Parathyroid adenoma (tissue), 2 donors: Measurements from ENCODE around the gene RGSL1.

ENCODE experiments used
- H2AFZ ChIP-seq: fragments of 300-600 bp; sonication (generic); one replicate; pipeline ENCODE4 v1.7.0; 2017; ENCODE audit warnings: antibody characterized with exemption, mild to moderate bottlenecking
- H3K27ac ChIP-seq: fragments of 300-600 bp; sonication (generic); one replicate; pipeline ENCODE4 v1.7.0; 2017
- H3K27me3 ChIP-seq: fragments of 300-600 bp; sonication (generic); one replicate; pipeline ENCODE4 v1.7.0; 2017; ENCODE audit warnings: low read length; ENCODE audit not compliant: control insufficient read depth, insufficient read depth
- H3K36me3 ChIP-seq: fragments of 300-600 bp; sonication (generic); one replicate; pipeline ENCODE4 v1.7.0; 2017; ENCODE audit warnings: low read length; ENCODE audit not compliant: control insufficient read depth, insufficient read depth
- H3K4me1 ChIP-seq: fragments of 300-600 bp; sonication (generic); one replicate; pipeline ENCODE4 v1.7.0; 2017; ENCODE audit warnings: control low read depth
- H3K4me2 ChIP-seq: fragments of 300-600 bp; sonication (generic); one replicate; pipeline ENCODE4 v1.7.0; 2017; ENCODE audit warnings: low read length
- H3K4me3 ChIP-seq: fragments of 300-600 bp; sonication (generic); one replicate; pipeline ENCODE4 v1.7.0; 2017; ENCODE audit warnings: low read depth, low read length
- H3K79me2 ChIP-seq: fragments of 300-600 bp; sonication (generic); one replicate; pipeline ENCODE4 v1.7.0; 2017; ENCODE audit warnings: control low read depth
- H3K9ac ChIP-seq: fragments of 300-600 bp; sonication (generic); one replicate; pipeline ENCODE4 v1.7.0; 2017; ENCODE audit warnings: mild to moderate bottlenecking
- H3K9me3 ChIP-seq: fragments of 300-600 bp; sonication (generic); one replicate; pipeline ENCODE4 v1.7.0; 2017; ENCODE audit warnings: low read length; ENCODE audit not compliant: control insufficient read depth
- CTCF ChIP-seq: fragments of 300-600 bp; sonication (generic); IDR thresholded peaks from one replicate; pipeline ENCODE4 v1.7.0; 2017; ENCODE audit warnings: antibody characterized with exemption, mild to moderate bottlenecking
- donor health status: primary hyperparathyroidism.

Gene RGSL1

GRCh38 chr1:182488803-182489202 lies 38.9 kb downstream of the RGSL1 start:
- H3K4me3 ChIP-seq = no peak overlapping the region
- no peaks in the 10 kb centered on the region for H3K9me3 ChIP-seq
- H3K4me2 ChIP-seq = no peak overlapping the region
- no peak overlapping the region for H2AFZ ChIP-seq
- no peaks in the 10 kb centered on the region for H3K27me3 ChIP-seq
- no peak overlapping the region for H3K9ac ChIP-seq
- no peaks in the 10 kb centered on the region for H3K79me2 ChIP-seq
- no peaks in the 10 kb centered on the region for H3K4me1 ChIP-seq
- no peak for TF ChIP-seq CTCF
- no peaks in the 10 kb centered on the region for H3K36me3 ChIP-seq
- no peak overlapping the region for H3K27ac ChIP-seq

- H3K4me3 ChIP-seq = no peak overlapping the region
- no peak for TF ChIP-seq CTCF
- no peak overlapping the region for H3K9ac ChIP-seq
- H2AFZ ChIP-seq = no peak overlapping the region
- H3K36me3 ChIP-seq = no peaks in the 10 kb centered on the region
- no peaks in the 10 kb centered on the region for H3K27me3 ChIP-seq
- no peak overlapping the region for H3K4me2 ChIP-seq
- H3K27ac ChIP-seq = no peak overlapping the region
- H3K4me1 ChIP-seq = no peaks in the 10 kb centered on the region
- no peaks in the 10 kb centered on the region for H3K9me3 ChIP-seq
- no peaks in the 10 kb centered on the region for H3K79me2 ChIP-seq
Observed at GRCh38 chr1:182493063-182493462, 43.1 kb downstream of the RGSL1 start.

- Histone ChIP-seq H3K27me3 (no peaks in the 10 kb centered on the region), H3K4me2 (no peak overlapping the region), H3K9me3 (no peaks in the 10 kb centered on the region), H3K27ac (no peak overlapping the region), H3K4me1 (no peaks in the 10 kb centered on the region), H2AFZ (no peak overlapping the region), H3K36me3 (no peaks in the 10 kb centered on the region), H3K79me2 (no peaks in the 10 kb centered on the region), H3K4me3 (no peak overlapping the region), H3K9ac (no peak overlapping the region)
- TF ChIP-seq CTCF = no peak
Observed at GRCh38 chr1:182495002-182495401, 45.1 kb downstream of the RGSL1 start.

GRCh38 chr1:182495693-182496092 lies 45.7 kb downstream of the RGSL1 start:
- Histone ChIP-seq H3K9ac (no peak overlapping the region), H2AFZ (no peak overlapping the region), H3K36me3 (no peaks in the 10 kb centered on the region), H3K4me1 (no peaks in the 10 kb centered on the region), H3K9me3 (no peaks in the 10 kb centered on the region), H3K79me2 (no peaks in the 10 kb centered on the region), H3K27me3 (no peaks in the 10 kb centered on the region), H3K4me2 (no peak overlapping the region), H3K27ac (no peak overlapping the region), H3K4me3 (no peak overlapping the region)
- no peak for TF ChIP-seq CTCF

GRCh38 chr1:182507685-182508084 lies 57.7 kb downstream of the RGSL1 start:
- H3K27me3 ChIP-seq = no peaks in the 10 kb centered on the region
- no peak overlapping the region for H3K4me2 ChIP-seq
- TF ChIP-seq CTCF = no peak

More at GRCh38 chr1:182507685-182508084, 57.7 kb downstream of the RGSL1 start:
- H3K4me3 ChIP-seq = no peak overlapping the region
- H3K36me3 ChIP-seq = no peaks in the 10 kb centered on the region
- no peak overlapping the region for H3K9ac ChIP-seq
- no peak overlapping the region for H2AFZ ChIP-seq
- no peaks in the 10 kb centered on the region for H3K9me3 ChIP-seq
- no peak overlapping the region for H3K27ac ChIP-seq
- no peaks in the 10 kb centered on the region for H3K79me2 ChIP-seq
- H3K4me1 ChIP-seq = no peaks in the 10 kb centered on the region
